ENCODE results near the gene TMC6. TPM values are rescaled to one million over a fixed set of nuclear protein-coding genes. Genes with fewer than 3 reads are reported as not detected.
"Not testable (repeated sequence)": the region's sequence is repeated elsewhere in the genome, so short reads cannot be mapped to it uniquely, and the experiment has no call there.

TMC6 gene
- total RNA-seq, 5 donors from 2014 or later (not counting 1 experiment from before 2014, with no cell fraction given), result 616 to 847 (median 698) TPM

DNA sequence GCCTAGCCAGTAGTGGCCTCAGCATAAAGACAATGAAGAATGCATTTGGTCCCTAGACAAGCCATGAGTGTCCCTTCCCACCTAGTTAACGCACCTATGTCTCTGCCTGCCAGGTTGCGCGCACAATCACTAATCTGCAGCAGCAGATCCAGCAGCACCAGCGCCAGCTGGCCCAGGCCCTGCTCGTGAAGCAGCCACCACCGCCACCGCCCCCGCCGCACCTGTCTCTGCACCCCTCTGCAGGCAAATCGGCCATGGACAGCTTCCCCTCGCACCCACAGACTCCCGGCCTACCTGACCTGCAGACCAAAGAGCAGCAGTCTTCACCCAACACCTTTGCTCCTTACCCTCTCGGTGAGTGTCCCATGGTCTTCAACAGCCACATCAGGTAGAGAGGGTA, 41.8 kb downstream of the TMC6 start:
- peaks cover 52% of the 10 kb centered on the region for H3K36me3 Mint-ChIP-seq
- no peaks in the 10 kb centered on the region for H3K9me3 ChIP-seq
- no peak overlapping the region for H3K27ac Mint-ChIP-seq
- H3K4me1 ChIP-seq (ENCODE audit: control insufficient read depth in 1 of 2, extremely low read depth in 1 of 2, insufficient read depth in 2 of 2, low read length in 2 of 2), result no peaks in the 10 kb centered on the region
- H3K27ac ChIP-seq (ENCODE audit: low read length), result no peak overlapping the region
- CTCF ChIA-PET, result no interaction called here
- peaks cover 0 to 3% (median 0%) of the 10 kb centered on the region in 3 donors for H3K4me1 Mint-ChIP-seq
- WGBS (ENCODE audit: insufficient coverage), result 88% methylated on average over 6 of the region's 13 CpGs
- peaks cover 12 to 73% of the 10 kb centered on the region in 2 donors for H3K36me3 ChIP-seq (ENCODE audit: control insufficient read depth in 2 of 2, extremely low read depth in 1 of 2, insufficient read depth in 1 of 2, low read length in 1 of 2)
- H3K9me3 Mint-ChIP-seq, result no peaks in the 10 kb centered on the region
- POLR2A ChIA-PET, result no interaction called here
- no peak overlapping the region for H3K4me3 ChIP-seq (ENCODE audit: control insufficient read depth in 1 of 2, extremely low read depth in 1 of 2, low read length in 1 of 2)
- no peaks in the 10 kb centered on the region for H3K27me3 ChIP-seq (replicated peaks in 1 of 2; ENCODE audit: control insufficient read depth in 2 of 2, extremely low read depth in 1 of 2, insufficient read depth in 2 of 2, low read length in 1 of 2)
- no peak overlapping the region for H3K4me3 Mint-ChIP-seq
- DNase-seq (no peak), ATAC-seq (replicated peaks in 1 of 4) (no peak)
- H3K27me3 Mint-ChIP-seq, result no peaks in the 10 kb centered on the region

DNA sequence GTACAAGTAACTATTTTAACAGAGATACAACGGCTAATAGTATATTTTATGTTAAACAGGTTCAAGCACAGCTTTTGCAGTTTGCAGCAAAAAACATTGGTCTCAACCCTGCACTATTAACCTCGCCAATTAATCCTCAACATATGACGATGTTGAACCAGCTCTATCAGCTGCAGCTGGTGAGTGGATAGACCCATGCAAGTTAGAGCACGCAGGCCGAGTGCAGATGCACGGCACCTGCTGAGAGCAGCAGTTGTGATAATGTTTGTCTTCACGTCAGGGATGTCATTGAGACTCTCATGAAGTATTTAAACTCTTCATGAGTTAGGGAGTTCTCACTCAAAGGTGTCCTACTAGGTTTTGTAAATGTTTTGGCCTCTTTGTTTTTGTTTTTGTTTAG, 45.6 kb downstream of the TMC6 start:
- no peaks in the 10 kb centered on the region for H3K9me3 Mint-ChIP-seq
- no peak overlapping the region for H3K27ac Mint-ChIP-seq
- no peaks in the 10 kb centered on the region for H3K27me3 ChIP-seq (replicated peaks in 1 of 2; ENCODE audit: control insufficient read depth in 2 of 2, extremely low read depth in 1 of 2, insufficient read depth in 2 of 2, low read length in 1 of 2)
- no peaks in the 10 kb centered on the region for H3K4me1 Mint-ChIP-seq
- H3K4me1 ChIP-seq (ENCODE audit: control insufficient read depth in 1 of 2, extremely low read depth in 1 of 2, insufficient read depth in 2 of 2, low read length in 2 of 2), result no peaks in the 10 kb centered on the region
- H3K9me3 ChIP-seq, result no peaks in the 10 kb centered on the region
- DNase-seq (no peak), ATAC-seq (replicated peaks in 1 of 4) (no peak)
- CTCF ChIA-PET, result interaction anchor here in 1 of 2 donors (0.6 to 0.8 kb wide), 2 partner anchors 300 to 670 kb away, joined by 3 read pairs; no protein-coding TSS in a partner anchor
- H3K36me3 ChIP-seq (ENCODE audit: control insufficient read depth in 2 of 2, extremely low read depth in 1 of 2, insufficient read depth in 1 of 2, low read length in 1 of 2), result peaks cover 4 to 77% of the 10 kb centered on the region in 2 donors
- no peak overlapping the region for H3K4me3 ChIP-seq (ENCODE audit: control insufficient read depth in 1 of 2, extremely low read depth in 1 of 2, low read length in 1 of 2)
- peaks cover 47% of the 10 kb centered on the region for H3K36me3 Mint-ChIP-seq
- no peak overlapping the region for H3K27ac ChIP-seq (ENCODE audit: low read length)
- H3K4me3 Mint-ChIP-seq, result no peak overlapping the region
- H3K27me3 Mint-ChIP-seq, result no peaks in the 10 kb centered on the region
- POLR2A ChIA-PET, result no interaction called here
- WGBS (ENCODE audit: insufficient coverage), result 97% methylated on average over 5 of the region's 7 CpGs

DNA sequence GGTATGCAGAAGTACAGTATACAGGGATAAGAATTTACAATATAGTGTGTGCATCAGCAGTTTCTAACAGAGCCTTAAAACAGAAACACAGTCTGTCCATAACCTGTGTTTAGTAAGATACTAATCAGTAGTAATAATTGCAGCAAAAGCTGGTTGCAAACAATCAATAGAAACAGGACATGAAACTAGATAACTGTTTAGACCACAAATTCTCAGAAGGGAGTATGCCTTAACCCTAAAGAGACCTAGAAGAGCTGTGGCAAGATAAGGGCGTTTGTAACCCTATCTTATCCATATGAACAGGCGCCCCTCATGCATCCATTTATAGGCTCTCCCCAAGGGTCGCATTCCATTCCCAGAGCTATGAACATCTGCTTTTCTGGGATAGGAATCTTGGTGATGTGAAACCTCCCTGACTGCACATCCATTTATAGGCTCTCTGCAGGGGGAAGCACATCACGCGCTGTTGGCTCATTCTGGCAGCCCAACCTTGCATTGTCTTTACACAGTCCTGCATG, 46.1 kb downstream of the TMC6 start:
- H3K27me3 Mint-ChIP-seq; H3K27ac ChIP-seq (ENCODE audit: low read length); H3K4me1 Mint-ChIP-seq; H3K4me3 ChIP-seq (ENCODE audit: control insufficient read depth in 1 of 2, extremely low read depth in 1 of 2, low read length in 1 of 2); H3K9me3 Mint-ChIP-seq; H3K4me3 Mint-ChIP-seq; ATAC-seq (replicated peaks in 1 of 4); H3K4me1 ChIP-seq (ENCODE audit: control insufficient read depth in 1 of 2, extremely low read depth in 1 of 2, insufficient read depth in 2 of 2, low read length in 2 of 2); POLR2A ChIA-PET; DNase-seq; H3K27me3 ChIP-seq (replicated peaks in 1 of 2; ENCODE audit: control insufficient read depth in 2 of 2, extremely low read depth in 1 of 2, insufficient read depth in 2 of 2, low read length in 1 of 2); H3K9me3 ChIP-seq: not testable (repeated sequence)
- CTCF ChIA-PET, result interaction anchor here in 1 of 2 donors (0.8 kb wide), 1 partner anchor 301 kb away, joined by 3 read pairs; no protein-coding TSS in a partner anchor
- no CpG with 5 or more reads among the region's 5 CpGs for WGBS (ENCODE audit: insufficient coverage)
- H3K36me3 Mint-ChIP-seq, result peaks cover 47% of the 10 kb centered on the region
- H3K36me3 ChIP-seq (ENCODE audit: control insufficient read depth in 2 of 2, extremely low read depth in 1 of 2, insufficient read depth in 1 of 2, low read length in 1 of 2), result peaks cover 3 to 77% of the 10 kb centered on the region in 2 donors
- H3K27ac Mint-ChIP-seq, result peak overlapping the region in 1 of 2 donors; percentile 13

- Mint-ChIP-seq H3K9me3 (no peaks in the 10 kb centered on the region), H3K4me3 (no peak overlapping the region), H3K36me3 (peaks cover 47% of the 10 kb centered on the region), H3K27me3 (no peaks in the 10 kb centered on the region), H3K27ac (no peak overlapping the region), H3K4me1 (no peaks in the 10 kb centered on the region)
- H3K27ac ChIP-seq (ENCODE audit: low read length), result no peak overlapping the region
- 92% methylated on average over 2 of the region's 3 CpGs for WGBS (ENCODE audit: insufficient coverage)
- H3K27me3 ChIP-seq (replicated peaks in 1 of 2; ENCODE audit: control insufficient read depth in 2 of 2, extremely low read depth in 1 of 2, insufficient read depth in 2 of 2, low read length in 1 of 2), result no peaks in the 10 kb centered on the region
- POLR2A ChIA-PET, result no interaction called here
- no peaks in the 10 kb centered on the region for H3K9me3 ChIP-seq
- H3K4me3 ChIP-seq (ENCODE audit: control insufficient read depth in 1 of 2, extremely low read depth in 1 of 2, low read length in 1 of 2), result no peak overlapping the region
- H3K4me1 ChIP-seq (ENCODE audit: control insufficient read depth in 1 of 2, extremely low read depth in 1 of 2, insufficient read depth in 2 of 2, low read length in 2 of 2), result no peaks in the 10 kb centered on the region
- no peak for ATAC-seq (replicated peaks in 1 of 4)
- peaks cover 3 to 77% of the 10 kb centered on the region in 2 donors for H3K36me3 ChIP-seq (ENCODE audit: control insufficient read depth in 2 of 2, extremely low read depth in 1 of 2, insufficient read depth in 1 of 2, low read length in 1 of 2)
- DNase-seq, result no peak
- CTCF ChIA-PET, result no interaction called here
These were observed 47.0 kb downstream of the TMC6 start for GRCh38 chr17:78081551-78081950.

- ATAC-seq (replicated peaks in 1 of 4) (no peak), DNase-seq (no peak)
- H3K36me3 ChIP-seq (ENCODE audit: control insufficient read depth in 2 of 2, extremely low read depth in 1 of 2, insufficient read depth in 1 of 2, low read length in 1 of 2), result peaks cover 8 to 83% of the 10 kb centered on the region in 2 donors
- peaks cover 54% of the 10 kb centered on the region for H3K36me3 Mint-ChIP-seq
- no peaks in the 10 kb centered on the region for H3K9me3 ChIP-seq
- no peaks in the 10 kb centered on the region for H3K4me1 ChIP-seq (ENCODE audit: control insufficient read depth in 1 of 2, extremely low read depth in 1 of 2, insufficient read depth in 2 of 2, low read length in 2 of 2)
- no peaks in the 10 kb centered on the region for H3K27me3 ChIP-seq (replicated peaks in 1 of 2; ENCODE audit: control insufficient read depth in 2 of 2, extremely low read depth in 1 of 2, insufficient read depth in 2 of 2, low read length in 1 of 2)
- no peaks in the 10 kb centered on the region for H3K9me3 Mint-ChIP-seq
- no peak overlapping the region for H3K27ac ChIP-seq (ENCODE audit: low read length)
- ChIA-PET CTCF (no interaction called here), POLR2A (no interaction called here)
- H3K27me3 Mint-ChIP-seq, result no peaks in the 10 kb centered on the region
- no peaks in the 10 kb centered on the region for H3K4me1 Mint-ChIP-seq
- no peak overlapping the region for H3K4me3 ChIP-seq (ENCODE audit: control insufficient read depth in 1 of 2, extremely low read depth in 1 of 2, low read length in 1 of 2)
- peak overlapping the region in 1 of 2 donors; percentile 34 for H3K27ac Mint-ChIP-seq
- WGBS (ENCODE audit: insufficient coverage), result 60% methylated on average over 1 of the region's 6 CpGs
- H3K4me3 Mint-ChIP-seq, result no peak overlapping the region
These were observed 49.3 kb downstream of the TMC6 start for GRCh38 chr17:78079253-78079652.

- Histone ChIP-seq H3K4me3 (ENCODE audit: control insufficient read depth in 1 of 2, extremely low read depth in 1 of 2, low read length in 1 of 2) (no peak overlapping the region), H3K36me3 (ENCODE audit: control insufficient read depth in 2 of 2, extremely low read depth in 1 of 2, insufficient read depth in 1 of 2, low read length in 1 of 2) (peaks cover 9 to 98% of the 10 kb centered on the region in 2 donors), H3K27ac (ENCODE audit: low read length) (no peak overlapping the region), H3K9me3 (no peaks in the 10 kb centered on the region), H3K27me3 (replicated peaks in 1 of 2; ENCODE audit: control insufficient read depth in 2 of 2, extremely low read depth in 1 of 2, insufficient read depth in 2 of 2, low read length in 1 of 2) (no peaks in the 10 kb centered on the region), H3K4me1 (ENCODE audit: control insufficient read depth in 1 of 2, extremely low read depth in 1 of 2, insufficient read depth in 2 of 2, low read length in 2 of 2) (no peaks in the 10 kb centered on the region)
- Mint-ChIP-seq H3K27ac (no peak overlapping the region), H3K27me3 (no peaks in the 10 kb centered on the region), H3K36me3 (peaks cover 64% of the 10 kb centered on the region), H3K9me3 (no peaks in the 10 kb centered on the region), H3K4me3 (no peak overlapping the region), H3K4me1 (no peaks in the 10 kb centered on the region)
- 100% methylated on average over 4 of the region's 5 CpGs for WGBS (ENCODE audit: insufficient coverage)
- POLR2A ChIA-PET, result no interaction called here
- CTCF ChIA-PET, result no interaction called here
- DNase-seq (no peak), ATAC-seq (replicated peaks in 1 of 4) (no peak)
These were observed 53.0 kb downstream of the TMC6 start for GRCh38 chr17:78075545-78075944.

GRCh38 chr17:78075011-78075410, 53.5 kb downstream of the TMC6 start:
- no peaks in the 10 kb centered on the region for H3K4me1 Mint-ChIP-seq
- H3K36me3 ChIP-seq (ENCODE audit: control insufficient read depth in 2 of 2, extremely low read depth in 1 of 2, insufficient read depth in 1 of 2, low read length in 1 of 2), result peaks cover 7 to 99% of the 10 kb centered on the region in 2 donors
- peak overlapping the region in 1 of 2 donors; percentile 11 for H3K27ac Mint-ChIP-seq
- H3K4me1 ChIP-seq (ENCODE audit: control insufficient read depth in 1 of 2, extremely low read depth in 1 of 2, insufficient read depth in 2 of 2, low read length in 2 of 2), result no peaks in the 10 kb centered on the region
- H3K4me3 ChIP-seq (ENCODE audit: control insufficient read depth in 1 of 2, extremely low read depth in 1 of 2, low read length in 1 of 2), result no peak overlapping the region
- DNase-seq (no peak), ATAC-seq (replicated peaks in 1 of 4) (no peak)
- no peaks in the 10 kb centered on the region for H3K27me3 ChIP-seq (replicated peaks in 1 of 2; ENCODE audit: control insufficient read depth in 2 of 2, extremely low read depth in 1 of 2, insufficient read depth in 2 of 2, low read length in 1 of 2)
- POLR2A ChIA-PET, result no interaction called here
- CTCF ChIA-PET, result no interaction called here
- H3K4me3 Mint-ChIP-seq, result no peak overlapping the region
- H3K27ac ChIP-seq (ENCODE audit: low read length), result no peak overlapping the region
- H3K9me3 Mint-ChIP-seq, result no peaks in the 10 kb centered on the region
- WGBS (ENCODE audit: insufficient coverage), result 96% methylated on average over 4 of the region's 10 CpGs
- peaks cover 69% of the 10 kb centered on the region for H3K36me3 Mint-ChIP-seq
- H3K27me3 Mint-ChIP-seq, result no peaks in the 10 kb centered on the region
- H3K9me3 ChIP-seq, result no peaks in the 10 kb centered on the region

All from T-cell (primary cell).